Esophagus muscularis mucosa (tissue), 3 donors: ENCODE measurements around the gene CDC123.

Experiments
- EP300 ChIP-seq: sonication (generic); formaldehyde crosslinking; IDR thresholded peaks from one replicate; pipeline ENCODE4 v1.6.1; 2017; ENCODE audit warnings: antibody characterized with exemption
- POLR2AphosphoS5 ChIP-seq, 2 donors: sonication (generic); formaldehyde crosslinking; IDR thresholded peaks; one replicate each; pipeline ENCODE4 v1.6.1; 2017; ENCODE audit warnings: antibody characterized with exemption in 2 of 2

- TF ChIP-seq EP300 (no peak), POLR2AphosphoS5 (IDR thresholded peaks at IDR 0.05) (no peak)
Observed at GRCh38 chr10:12208460-12208859, 12.5 kb downstream of the CDC123 start.
